PC-3 (cell line): ENCODE results near the gene PROX1.

Experiments used
- CTCF ChIP-seq: fragments of 300-600 bp; sonication (generic); conservative IDR thresholded peaks from 2 replicates; pipeline ENCODE4 v1.5.1; 2017; ENCODE audit warnings: antibody characterized with exemption, low read depth, mild to moderate bottlenecking, low read length
- EZH2 ChIP-seq: fragments of 300-600 bp; sonication (generic); IDR thresholded peaks from one replicate; pipeline ENCODE4 v1.6.1; 2017; ENCODE audit warnings: antibody characterized with exemption, mild to moderate bottlenecking, low read length; ENCODE audit not compliant: unreplicated experiment

GRCh38 chr1:214009423-214010196, 21.8 kb downstream of the PROX1 start:
- no peak for TF ChIP-seq CTCF
- no peak for TF ChIP-seq EZH2
